Ureter (tissue), 1 donor: ENCODE measurements around the gene MAGEC1. TPM values are rescaled to one million over a fixed set of nuclear protein-coding genes. Genes with fewer than 3 reads are reported as not detected.

Experiments used
- total RNA-seq: library from RNA; stranded (reverse); gene quantifications from one replicate; pipeline ENCODE4 v1.2.4, GENCODE V29; 2023
- donor health status: DM: yes; HTN: yes; CAD: no.

The MAGEC1 gene
- total RNA-seq, 1 donor from 2014 or later = not detected

Other genes starting within 250 kb of the MAGEC1 start
- gene SPANXD, start 205.2 kb upstream of the MAGEC1 start, total RNA-seq = not detected
- not detected for gene MAGEC3, start 65.6 kb upstream of the MAGEC1 start, total RNA-seq